Stimulated activated CD4-positive, alpha-beta T cell treated with anti-CD3 and anti-CD28 coated beads, Interleukin-15, amount 100 ng/mL, for 1 hour (primary cell): Measurements from ENCODE around the gene NXF1.
"Not testable (repeated sequence)": the region's sequence is repeated elsewhere in the genome, so short reads cannot be mapped to it uniquely, and the experiment has no call there.

ENCODE experiments used
- DNase-seq, 2 donors: peaks; one replicate each; pipeline ENCODE4 v3.0.0-alpha.2; 2020; ENCODE audit warnings: low read depth in 1 of 2, low spot score in 1 of 2

Gene NXF1

GRCh38 chr11:62805076-62805892 lies at the start of gene NXF1:
Gene NXF1 (minus strand): TSS chr11:62805440. CDS start chr11:62805356, 84 bp downstream.
- peak; percentile 96 for DNase-seq

GRCh38 chr11:62854013-62854824 lies 49.0 kb upstream of the NXF1 start:
- DNase-seq: no peak

- DNase-seq: no peak
These were observed 48.2 kb upstream of the NXF1 start for GRCh38 chr11:62853279-62853965.

GRCh38 chr11:62852523-62853188 lies 47.4 kb upstream of the NXF1 start:
- DNase-seq: no peak

GRCh38 chr11:62851807-62852522 lies 46.7 kb upstream of the NXF1 start:
- DNase-seq: no peak

GRCh38 chr11:62850911-62851806 lies 45.9 kb upstream of the NXF1 start:
- DNase-seq: no peak

- DNase-seq: no peak
These were observed 42.6 kb upstream of the NXF1 start for GRCh38 chr11:62847767-62848314.

GRCh38 chr11:62846177-62846576 lies 40.9 kb upstream of the NXF1 start:
- no peak for DNase-seq

- no peak for DNase-seq
These were observed 38.9 kb upstream of the NXF1 start for GRCh38 chr11:62844154-62844553.

GRCh38 chr11:62843466-62843865 lies 38.2 kb upstream of the NXF1 start:
- DNase-seq: no peak

GRCh38 chr11:62842891-62843290 lies 37.7 kb upstream of the NXF1 start:
- DNase-seq: not testable (repeated sequence)

- no peak for DNase-seq
These were observed 37.0 kb upstream of the NXF1 start for GRCh38 chr11:62842171-62842741.

- peak; percentile 66 to 72 for DNase-seq
These were observed 36.3 kb upstream of the NXF1 start for GRCh38 chr11:62841361-62842170.

GRCh38 chr11:62840721-62841360 lies 35.6 kb upstream of the NXF1 start:
- DNase-seq: peak; percentile 49 to 75

GRCh38 chr11:62839050-62839945 lies 34.1 kb upstream of the NXF1 start, which contains the start of gene WDR74:
Gene WDR74 (minus strand): TSS chr11:62839590. CDS start chr11:62839570, 20 bp downstream.
- DNase-seq: peak; percentile 71 to 78

GRCh38 chr11:62835336-62835735 lies 30.1 kb upstream of the NXF1 start:
- no peak for DNase-seq
